ENCODE measurements around the gene SPSB2. TPM values are rescaled to one million over a fixed set of nuclear protein-coding genes. Genes with fewer than 3 reads are reported as not detected.

SPSB2 gene
- total and polyA plus RNA-seq, 9 of the 15 experiments (the other 6 are each of a cell fraction or from before 2014, with no cell fraction given): 0.10 to 10.6 (median 1.9) TPM

- TF ChIP-seq THAP12 (CRISPR knock-in tag; IDR thresholded peaks at IDR 0.05) (0 out of 2 replicates have a peak, but pooled peaks have one; percentile 7), MEIS2 (IDR thresholded peaks at IDR 0.05; ENCODE audit: partially characterized antibody) (no peak)
These were observed 6.1 kb downstream of the SPSB2 start (continued) for GRCh38 chr12:6866920-6867412.

GRCh38 chr12:6866163-6866919 lies 6.8 kb downstream of the SPSB2 start:
- intact Hi-C loops (cut with micrococcal nuclease) (loop anchor here (5.0 kb wide), 1 partner anchor 76 kb away; the partner anchor contains the start of genes C12orf57 and RNU7-1), in situ Hi-C loops (cut with MboI) (loop anchor here (5.0 kb wide), 1 partner anchor 76 kb away; the partner anchor contains the start of genes C12orf57 and RNU7-1)
- no peaks in the 10 kb centered on the region for H3K9me3 ChIP-seq (replicated peaks; ENCODE audit: control insufficient read depth, insufficient read depth, low read depth, low read length)
- H3K4me2 ChIP-seq (ENCODE audit: insufficient read depth, low read length): peak overlapping the region; percentile 83
- peak overlapping the region; percentile 74 for H2AFZ ChIP-seq (ENCODE audit: low read depth, low read length)
- CTCF ChIA-PET (ENCODE audit: low intra/inter-chr PET ratio): no interaction called here
- H3K4me3 ChIP-seq: peak overlapping the region; percentile 96
- H3K4me1 ChIP-seq (replicated peaks in 1 of 2; ENCODE audit: control insufficient read depth in 2 of 2, insufficient read depth in 2 of 2, low read length in 2 of 2): peaks cover 26 to 43% of the 10 kb centered on the region in 2 experiments; a peak in 4 of 5 replicates
- H3K9ac ChIP-seq (ENCODE audit: insufficient read depth in 1 of 2, low read depth in 2 of 2, low read length in 2 of 2): peak overlapping the region; percentile 58 to 87; a peak in 3 of 4 replicates
- peaks cover 33% of the 10 kb centered on the region for H3K79me2 ChIP-seq (ENCODE audit: control insufficient read depth, insufficient read depth, low read length)
- no peaks in the 10 kb centered on the region for H3K27me3 ChIP-seq (ENCODE audit: control insufficient read depth in 2 of 2, insufficient read depth in 2 of 2, low read length in 2 of 2)
- H3K9me1 ChIP-seq (ENCODE audit: control insufficient read depth, insufficient read depth, low read length): no peaks in the 10 kb centered on the region
- no peak for FAIRE-seq
- peaks cover 74% of the 10 kb centered on the region for H3K36me3 ChIP-seq (ENCODE audit: control insufficient read depth, insufficient read depth, low read length)
- 0 out of 3 replicates have a peak, but pooled peaks have one; percentile 3 for ATAC-seq
- H3K27ac ChIP-seq (ENCODE audit: extremely low read depth, low read depth, low read length): peak overlapping the region; percentile 19; the same call in 1 of the 3 replicates
- DNase-seq (ENCODE audit: extremely low read depth in 1 of 4, low spot score in 3 of 4): peak; percentile 61 to 66 (median 65)
- POLR2A ChIA-PET: interaction anchor here (0.7 to 11.3 kb wide), 11 partner anchors 13 to 622 kb away, joined by 3 to 174 read pairs (median 3); partner anchors contain the start of genes C12orf57, CDCA3, RNU7-1 and USP5
- WGBS (ENCODE audit: insufficient coverage, low coverage, missing lambda C conversion rate): 45% methylated on average over 12 of the region's 19 CpGs
- BruUV-seq (replicated peaks): no TSS peak
- H4K20me1 ChIP-seq (replicated peaks; ENCODE audit: control insufficient read depth, insufficient read depth, low read length): peaks cover 34% of the 10 kb centered on the region
- peak; percentile 83 for TF ChIP-seq EGR1 (conservative IDR thresholded peaks at IDR 0.05)
- TF ChIP-seq ZNF407 (IDR thresholded peaks at IDR 0.05; ENCODE audit: low read depth): no peak

Measured in K562 (cell line).